HG02884 (cell line): Measurements from ENCODE around the gene ADGRG2.

Source experiments
- ATAC-seq: cut with Tn5 transposase; IDR thresholded peaks from one replicate; pipeline ENCODE4 v1.9.1; 2021; ENCODE audit warnings: mild to moderate bottlenecking, moderate library complexity; ENCODE audit not compliant: unreplicated experiment

ADGRG2 gene

GRCh38 chrX:19121898-19122640 lies at the start of gene ADGRG2:
Gene ADGRG2 (minus strand): TSS chrX:19122468. CDS start chrX:19068834, 53,634 bp downstream.
- ATAC-seq: no peak

GRCh38 chrX:19168609-19169008 lies 46.3 kb upstream of the ADGRG2 start:
- no peak for ATAC-seq

- ATAC-seq: no peak
These were observed 40.6 kb upstream of the ADGRG2 start for GRCh38 chrX:19162851-19163250.

GRCh38 chrX:19156186-19156585 lies 33.9 kb upstream of the ADGRG2 start:
- no peak for ATAC-seq

- no peak for ATAC-seq
These were observed 30.5 kb upstream of the ADGRG2 start for GRCh38 chrX:19152762-19153161.

GRCh38 chrX:19137067-19137466 lies 14.8 kb upstream of the ADGRG2 start:
- no peak for ATAC-seq

- no peak for ATAC-seq
These were observed 11.5 kb upstream of the ADGRG2 start for GRCh38 chrX:19133784-19134183.

- ATAC-seq: no peak
These were observed 11.0 kb upstream of the ADGRG2 start for GRCh38 chrX:19133231-19133630.

GRCh38 chrX:19130628-19131027 lies 8.4 kb upstream of the ADGRG2 start:
- ATAC-seq: no peak

- ATAC-seq: no peak
These were observed 7.4 kb upstream of the ADGRG2 start for GRCh38 chrX:19129694-19130093.

- ATAC-seq: no peak
These were observed 5.4 kb upstream of the ADGRG2 start for GRCh38 chrX:19127649-19128168.

- ATAC-seq: no peak
These were observed 357 bp upstream of the ADGRG2 start for GRCh38 chrX:19122641-19123009.

GRCh38 chrX:19121466-19121865 lies 802 bp downstream of the ADGRG2 start:
- ATAC-seq: no peak

GRCh38 chrX:19110642-19111041 lies 11.6 kb downstream of the ADGRG2 start:
- no peak for ATAC-seq

- ATAC-seq: no peak
These were observed 15.2 kb downstream of the ADGRG2 start for GRCh38 chrX:19107035-19107434.

- ATAC-seq: no peak
These were observed 21.7 kb downstream of the ADGRG2 start for GRCh38 chrX:19100586-19100985.

GRCh38 chrX:19097553-19098283 lies 24.6 kb downstream of the ADGRG2 start:
- ATAC-seq: no peak

- no peak for ATAC-seq
These were observed 25.7 kb downstream of the ADGRG2 start for GRCh38 chrX:19096586-19096985.

GRCh38 chrX:19094654-19095053 lies 27.6 kb downstream of the ADGRG2 start:
- no peak for ATAC-seq

- no peak for ATAC-seq
These were observed 30.7 kb downstream of the ADGRG2 start for GRCh38 chrX:19091596-19091995.

GRCh38 chrX:19089555-19090040 lies 32.7 kb downstream of the ADGRG2 start:
- ATAC-seq: no peak
